Natural killer cell (primary cell): ENCODE measurements around the gene CNTFR. TPM values are rescaled to one million over a fixed set of nuclear protein-coding genes. Genes with fewer than 3 reads are reported as not detected.

Source experiments
- ATAC-seq, 3 donors: fragments of 150-1000 bp in 2 of 3; fragments of 200-7000 bp in 1 of 3; cut with Tn5 transposase; 1 replicate in 1 of 3; 2 replicates in 2 of 3; pipeline ENCODE4 v1.10.0; 2021; ENCODE audit warnings: mild to moderate bottlenecking in 2 of 3, moderate library complexity in 2 of 3
- DNase-seq, 2 donors: peaks; one replicate each; pipeline versions ENCODE4 v3.0.0 to v3.0.0-alpha.2; 2013 to 2021; ENCODE audit warnings: mixed read lengths in 1 of 2
- H3K27ac ChIP-seq: one replicate; pipeline ENCODE4 v1.5.1; 2013; ENCODE audit warnings: mild to moderate bottlenecking, low read length
- H3K27me3 ChIP-seq: one replicate; pipeline ENCODE4 v1.6.1; 2013; ENCODE audit warnings: low read length; ENCODE audit not compliant: control insufficient read depth, insufficient read depth
- H3K36me3 ChIP-seq: one replicate; pipeline ENCODE4 v1.6.1; 2013; ENCODE audit warnings: low read length; ENCODE audit not compliant: control insufficient read depth, insufficient read depth
- H3K4me1 ChIP-seq: one replicate; pipeline ENCODE4 v1.6.1; 2013; ENCODE audit warnings: low read length; ENCODE audit not compliant: control insufficient read depth, insufficient read depth
- H3K4me3 ChIP-seq: one replicate; pipeline ENCODE4 v1.5.1; 2013; ENCODE audit warnings: low read length
- H3K9me3 ChIP-seq: one replicate; pipeline ENCODE4 v1.6.1; 2013; ENCODE audit warnings: low read length; ENCODE audit not compliant: control insufficient read depth, insufficient read depth
- H3K27ac Mint-ChIP-seq, 2 donors: one replicate each; pipeline ENCODE4 v1.8.0; 2022; ENCODE audit warnings: mild to moderate bottlenecking in 2 of 2, mixed read lengths in 2 of 2, moderate library complexity in 1 of 2
- H3K27me3 Mint-ChIP-seq, 2 donors: one replicate each; pipeline ENCODE4 v1.8.0; 2022; ENCODE audit warnings: low read depth in 2 of 2, mixed read lengths in 2 of 2
- H3K36me3 Mint-ChIP-seq: one replicate; pipeline ENCODE4 v1.8.0; 2022; ENCODE audit warnings: mixed read lengths
- H3K4me1 Mint-ChIP-seq, 2 donors: one replicate each; pipeline ENCODE4 v1.8.0; 2022; ENCODE audit warnings: mixed read lengths in 2 of 2
- H3K4me3 Mint-ChIP-seq: one replicate; pipeline ENCODE4 v1.8.0; 2022; ENCODE audit warnings: mild to moderate bottlenecking, moderate library complexity, mixed read lengths
- H3K9me3 Mint-ChIP-seq, 2 donors: one replicate each; pipeline ENCODE4 v1.8.0; 2022; ENCODE audit warnings: mixed read lengths in 2 of 2
- WGBS: methylation state at CpG from one replicate; pipeline ENCODE4 v1.1.7; 2013; ENCODE audit warnings: missing lambda C conversion rate; ENCODE audit not compliant: insufficient coverage; 5-methylcytosine and 5-hydroxymethylcytosine counted together
- intact Hi-C: fragments of 100-400 bp; cut with micrococcal nuclease; formaldehyde crosslinking; loops from one replicate; pipeline ENCODE4 v1.14.2; 2022
- total RNA-seq, 4 donors: library from RNA; stranded (reverse); fragments of 120-200 nt in 1 of 4; gene quantifications; one replicate each; pipeline versions ENCODE4 v1.2.3 to v1.2.4, GENCODE V29; 2013 to 2022
- TF ChIP-seq, protein P1 (sequence below): fragments of 200-600 bp; IDR thresholded peaks from one replicate; pipeline ENCODE4 v1.8.0; 2022; ENCODE audit warnings: antibody characterized with exemption

CNTFR gene
- total RNA-seq, 3 donors from 2014 or later (not counting 1 experiment from before 2014, with no cell fraction given), result not detected

DNA sequence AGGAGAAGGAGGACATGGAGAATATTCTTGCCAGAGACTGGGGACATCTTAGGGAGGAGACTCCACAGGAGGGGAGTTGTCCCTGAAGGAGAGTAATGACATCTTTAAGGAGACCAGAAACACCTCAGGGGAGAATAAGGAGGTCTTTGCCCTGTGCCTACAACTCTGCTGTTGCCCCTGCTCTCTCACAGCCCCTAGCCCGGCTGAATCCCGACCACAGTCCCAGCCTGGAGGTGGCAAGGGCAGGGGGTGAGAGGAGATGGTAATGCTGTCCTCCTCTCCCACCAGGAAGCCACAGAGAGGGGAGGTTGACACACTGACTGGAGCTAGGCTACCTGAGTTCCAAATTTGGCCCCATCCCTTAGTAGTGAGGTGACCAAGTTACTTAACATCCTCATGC lies 36.5 kb downstream of the CNTFR start:
- intact Hi-C loops, result no loop called here
- no peaks in the 10 kb centered on the region for H3K4me1 ChIP-seq
- no peak overlapping the region for H3K4me3 Mint-ChIP-seq
- DNase-seq (no peak), ATAC-seq (no peak)
- H3K27ac Mint-ChIP-seq, result no peak overlapping the region
- no peaks in the 10 kb centered on the region for H3K4me1 Mint-ChIP-seq
- H3K36me3 ChIP-seq, result no peaks in the 10 kb centered on the region
- no peaks in the 10 kb centered on the region for H3K9me3 Mint-ChIP-seq
- H3K27me3 ChIP-seq, result no peaks in the 10 kb centered on the region
- no peak overlapping the region for H3K27ac ChIP-seq
- no peak overlapping the region for H3K4me3 ChIP-seq
- H3K9me3 ChIP-seq, result no peaks in the 10 kb centered on the region
- TF ChIP-seq, protein P1, sequence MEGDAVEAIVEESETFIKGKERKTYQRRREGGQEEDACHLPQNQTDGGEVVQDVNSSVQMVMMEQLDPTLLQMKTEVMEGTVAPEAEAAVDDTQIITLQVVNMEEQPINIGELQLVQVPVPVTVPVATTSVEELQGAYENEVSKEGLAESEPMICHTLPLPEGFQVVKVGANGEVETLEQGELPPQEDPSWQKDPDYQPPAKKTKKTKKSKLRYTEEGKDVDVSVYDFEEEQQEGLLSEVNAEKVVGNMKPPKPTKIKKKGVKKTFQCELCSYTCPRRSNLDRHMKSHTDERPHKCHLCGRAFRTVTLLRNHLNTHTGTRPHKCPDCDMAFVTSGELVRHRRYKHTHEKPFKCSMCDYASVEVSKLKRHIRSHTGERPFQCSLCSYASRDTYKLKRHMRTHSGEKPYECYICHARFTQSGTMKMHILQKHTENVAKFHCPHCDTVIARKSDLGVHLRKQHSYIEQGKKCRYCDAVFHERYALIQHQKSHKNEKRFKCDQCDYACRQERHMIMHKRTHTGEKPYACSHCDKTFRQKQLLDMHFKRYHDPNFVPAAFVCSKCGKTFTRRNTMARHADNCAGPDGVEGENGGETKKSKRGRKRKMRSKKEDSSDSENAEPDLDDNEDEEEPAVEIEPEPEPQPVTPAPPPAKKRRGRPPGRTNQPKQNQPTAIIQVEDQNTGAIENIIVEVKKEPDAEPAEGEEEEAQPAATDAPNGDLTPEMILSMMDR, result no peak
- no CpG with 5 or more reads among the region's 2 CpGs for WGBS
- no peaks in the 10 kb centered on the region for H3K36me3 Mint-ChIP-seq
- H3K27me3 Mint-ChIP-seq, result peaks cover 0 to 14% of the 10 kb centered on the region in 2 donors

DNA sequence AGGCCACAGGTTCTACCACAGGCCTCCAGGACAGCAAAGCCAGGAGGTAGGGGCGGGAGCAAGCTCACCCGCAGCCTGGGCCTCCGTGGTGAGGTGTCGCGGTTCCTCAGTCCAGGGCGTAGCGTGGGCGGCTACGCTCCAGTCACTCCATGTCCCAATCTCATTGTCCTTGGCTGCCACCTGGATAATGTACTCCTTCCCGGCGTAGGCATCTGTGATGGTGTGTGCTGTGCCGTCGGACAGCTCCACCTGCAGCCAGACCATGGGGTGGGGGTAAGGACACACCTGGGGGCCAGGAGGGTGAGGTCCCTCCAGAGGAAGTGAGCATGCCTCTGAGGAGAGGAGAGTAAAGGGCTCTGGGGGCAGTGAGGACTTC lies 36.9 kb downstream of the CNTFR start:
- H3K9me3 Mint-ChIP-seq, result no peaks in the 10 kb centered on the region
- no peak overlapping the region for H3K27ac Mint-ChIP-seq
- 84% methylated on average over 13 of the region's 13 CpGs for WGBS
- no peaks in the 10 kb centered on the region for H3K4me1 Mint-ChIP-seq
- H3K4me1 ChIP-seq, result no peaks in the 10 kb centered on the region
- no peaks in the 10 kb centered on the region for H3K36me3 ChIP-seq
- H3K9me3 ChIP-seq, result no peaks in the 10 kb centered on the region
- no peak overlapping the region for H3K4me3 Mint-ChIP-seq
- ATAC-seq, result no peak
- no peak overlapping the region for H3K27ac ChIP-seq
- H3K27me3 ChIP-seq, result no peaks in the 10 kb centered on the region
- intact Hi-C loops, result no loop called here
- TF ChIP-seq, protein P1, result no peak
- DNase-seq, result no peak
- H3K4me3 ChIP-seq, result no peak overlapping the region
- no peaks in the 10 kb centered on the region for H3K36me3 Mint-ChIP-seq
- peaks cover 0 to 14% of the 10 kb centered on the region in 2 donors for H3K27me3 Mint-ChIP-seq

DNA sequence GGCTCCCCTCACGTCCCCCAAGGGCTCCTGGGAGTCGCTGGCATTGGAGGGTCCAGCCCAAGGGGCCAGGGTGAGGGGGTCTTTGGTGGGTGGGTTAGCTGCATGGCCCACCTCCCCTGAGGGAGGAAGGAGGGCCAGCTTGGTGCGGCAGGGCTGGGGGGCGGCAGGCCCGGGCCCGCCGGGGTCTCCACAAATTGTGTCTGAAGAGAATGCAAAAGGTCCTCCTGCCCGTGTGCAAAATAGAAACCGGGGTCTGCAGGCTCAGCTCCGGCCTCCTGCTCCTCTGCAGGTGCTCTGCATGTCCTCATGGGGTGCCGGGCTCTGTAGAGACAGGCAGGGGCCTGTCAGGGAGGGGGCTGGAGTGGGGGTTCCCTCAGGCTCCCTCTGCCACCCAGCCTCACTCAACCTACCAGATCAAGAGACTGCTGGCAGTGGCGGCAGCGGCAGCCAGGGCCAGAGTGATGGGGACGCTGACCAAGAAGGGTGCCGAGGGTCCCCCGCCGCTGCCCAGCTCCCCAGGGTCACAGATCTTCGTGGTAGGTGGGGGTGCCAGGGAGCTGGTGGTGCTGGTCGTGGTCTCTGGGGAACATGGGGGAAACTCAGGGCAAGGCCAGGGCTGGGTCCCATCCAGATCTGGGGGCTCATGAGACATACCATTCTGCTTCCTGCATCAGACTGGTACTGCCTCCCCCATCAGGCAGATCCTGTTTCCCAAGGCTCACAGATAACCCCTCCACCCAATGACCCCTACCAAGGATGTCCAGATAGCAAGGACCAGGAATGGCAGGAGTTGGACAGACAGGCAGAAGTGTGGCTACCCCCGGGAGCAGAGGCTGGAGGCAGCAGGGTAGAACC lies 37.5 kb downstream of the CNTFR start:
- Mint-ChIP-seq H3K9me3 (no peaks in the 10 kb centered on the region), H3K27me3 (peaks cover 0 to 12% of the 10 kb centered on the region in 2 donors), H3K4me1 (no peaks in the 10 kb centered on the region), H3K4me3 (no peak overlapping the region), H3K36me3 (no peaks in the 10 kb centered on the region), H3K27ac (no peak overlapping the region)
- H3K4me1 ChIP-seq, result no peaks in the 10 kb centered on the region
- no peak overlapping the region for H3K27ac ChIP-seq
- TF ChIP-seq, protein P1, result no peak
- intact Hi-C loops, result no loop called here
- H3K36me3 ChIP-seq, result no peaks in the 10 kb centered on the region
- no peaks in the 10 kb centered on the region for H3K9me3 ChIP-seq
- WGBS, result 79% methylated on average over 20 of the region's 20 CpGs
- no peak for DNase-seq
- no peak overlapping the region for H3K4me3 ChIP-seq
- no peak for ATAC-seq
- no peaks in the 10 kb centered on the region for H3K27me3 ChIP-seq
